Measurements from ENCODE around the gene MAP7.

DNA sequence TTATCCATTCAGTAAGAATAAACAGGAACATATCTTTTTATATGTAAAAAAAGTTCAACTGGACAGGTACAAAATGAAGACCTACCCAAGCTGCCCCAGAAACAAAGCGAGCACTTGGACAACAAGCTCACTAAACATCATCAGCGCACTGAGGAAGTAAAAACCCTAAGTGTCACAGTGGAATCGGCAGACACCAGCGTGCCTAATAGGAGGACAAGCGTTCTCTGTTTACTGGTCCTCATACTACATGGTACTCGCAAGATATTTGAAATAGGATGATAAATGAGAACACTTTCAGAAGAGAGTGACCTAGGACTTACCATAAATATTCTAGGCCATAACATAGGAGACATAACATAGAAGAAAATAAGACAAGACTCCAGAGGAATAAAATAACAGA lies 18.2 kb downstream of the MAP7 start:
- TF ChIP-seq, protein P1, sequence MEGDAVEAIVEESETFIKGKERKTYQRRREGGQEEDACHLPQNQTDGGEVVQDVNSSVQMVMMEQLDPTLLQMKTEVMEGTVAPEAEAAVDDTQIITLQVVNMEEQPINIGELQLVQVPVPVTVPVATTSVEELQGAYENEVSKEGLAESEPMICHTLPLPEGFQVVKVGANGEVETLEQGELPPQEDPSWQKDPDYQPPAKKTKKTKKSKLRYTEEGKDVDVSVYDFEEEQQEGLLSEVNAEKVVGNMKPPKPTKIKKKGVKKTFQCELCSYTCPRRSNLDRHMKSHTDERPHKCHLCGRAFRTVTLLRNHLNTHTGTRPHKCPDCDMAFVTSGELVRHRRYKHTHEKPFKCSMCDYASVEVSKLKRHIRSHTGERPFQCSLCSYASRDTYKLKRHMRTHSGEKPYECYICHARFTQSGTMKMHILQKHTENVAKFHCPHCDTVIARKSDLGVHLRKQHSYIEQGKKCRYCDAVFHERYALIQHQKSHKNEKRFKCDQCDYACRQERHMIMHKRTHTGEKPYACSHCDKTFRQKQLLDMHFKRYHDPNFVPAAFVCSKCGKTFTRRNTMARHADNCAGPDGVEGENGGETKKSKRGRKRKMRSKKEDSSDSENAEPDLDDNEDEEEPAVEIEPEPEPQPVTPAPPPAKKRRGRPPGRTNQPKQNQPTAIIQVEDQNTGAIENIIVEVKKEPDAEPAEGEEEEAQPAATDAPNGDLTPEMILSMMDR (IDR thresholded peaks at IDR 0.05) = no peak
- no peak for TF ChIP-seq POLR2A (IDR thresholded peaks at IDR 0.05)

Measured in heart left ventricle (tissue), 13 donors.